NCI-H748 treated with DMSO at 0.1 percent for 48 hours (cell line): ENCODE results near the gene IFNGR2.
"Not testable (repeated sequence)": the region's sequence is repeated elsewhere in the genome, so short reads cannot be mapped to it uniquely, and the experiment has no call there.

ENCODE experiments used
- DNase-seq: peaks from one replicate; lab custom pipeline; 2025; lab: John Stamatoyannopoulos, UW

Gene IFNGR2

GRCh38 chr21:33377221-33377920, 25.8 kb upstream of the IFNGR2 start:
- no peak for DNase-seq

GRCh38 chr21:33378081-33378480, 25.1 kb upstream of the IFNGR2 start:
- no peak for DNase-seq

- DNase-seq, result not testable (repeated sequence)
Observed at GRCh38 chr21:33379934-33380333, 23.3 kb upstream of the IFNGR2 start.

- DNase-seq, result no peak
Observed at GRCh38 chr21:33380483-33380998, 22.7 kb upstream of the IFNGR2 start.

- DNase-seq, result not testable (repeated sequence)
Observed at GRCh38 chr21:33381381-33381780, 21.8 kb upstream of the IFNGR2 start.

GRCh38 chr21:33383056-33383888, 19.9 kb upstream of the IFNGR2 start:
- DNase-seq, result no peak

GRCh38 chr21:33384841-33385331, 18.3 kb upstream of the IFNGR2 start:
- no peak for DNase-seq

GRCh38 chr21:33386222-33386784, 16.9 kb upstream of the IFNGR2 start:
- DNase-seq, result no peak

GRCh38 chr21:33387294-33387693, 15.9 kb upstream of the IFNGR2 start:
- no peak for DNase-seq

- DNase-seq, result no peak
Observed at GRCh38 chr21:33388188-33388587, 15.0 kb upstream of the IFNGR2 start.

- DNase-seq, result no peak
Observed at GRCh38 chr21:33390479-33390878, 12.7 kb upstream of the IFNGR2 start.

- no peak for DNase-seq
Observed at GRCh38 chr21:33391656-33392055, 11.6 kb upstream of the IFNGR2 start.

GRCh38 chr21:33392284-33392985, 10.8 kb upstream of the IFNGR2 start:
- no peak for DNase-seq

GRCh38 chr21:33393348-33393747, 9.9 kb upstream of the IFNGR2 start:
- no peak for DNase-seq

- no peak for DNase-seq
Observed at GRCh38 chr21:33394260-33394659, 9.0 kb upstream of the IFNGR2 start.

GRCh38 chr21:33395891-33396331, 7.3 kb upstream of the IFNGR2 start:
- no peak for DNase-seq

GRCh38 chr21:33396436-33396835, 6.8 kb upstream of the IFNGR2 start:
- DNase-seq, result no peak

GRCh38 chr21:33396951-33397350, 6.3 kb upstream of the IFNGR2 start:
- no peak for DNase-seq

- no peak for DNase-seq
Observed at GRCh38 chr21:33397717-33398116, 5.5 kb upstream of the IFNGR2 start.

GRCh38 chr21:33398361-33398760, 4.9 kb upstream of the IFNGR2 start:
- DNase-seq, result no peak

GRCh38 chr21:33401630-33401992, 1.6 kb upstream of the IFNGR2 start:
- DNase-seq, result no peak
